HFF-Myc (cell line): ENCODE data around the gene MRPS25.
"Not testable (repeated sequence)": the region's sequence is repeated elsewhere in the genome, so short reads cannot be mapped to it uniquely, and the experiment has no call there.

Experiments used
- DNase-seq: peaks from one replicate; pipeline ENCODE4 v3.0.0-alpha.2; 2011; ENCODE audit warnings: low read depth; ENCODE audit errors: extremely low read depth
- H3K4me3 ChIP-seq: replicated peaks from 2 replicates; pipeline ENCODE4 v1.5.1; 2011; ENCODE audit warnings: low read depth, mild to moderate bottlenecking, control low read depth, low read length
- CTCF ChIP-seq: IDR thresholded peaks from 2 replicates; pipeline ENCODE4 v1.5.1; 2012; ENCODE audit warnings: mild to moderate bottlenecking, low read depth, low read length, control low read depth; ENCODE audit errors: missing control alignments

The MRPS25 gene

GRCh38 chr3:15015456-15015855 is 49.7 kb downstream of the MRPS25 start:
- TF ChIP-seq CTCF, result no peak
- DNase-seq, result no peak
- H3K4me3 ChIP-seq, result no peak overlapping the region

- H3K4me3 ChIP-seq, result no peak overlapping the region
- no peak for DNase-seq
- no peak for TF ChIP-seq CTCF
These were observed 50.3 kb downstream of the MRPS25 start for GRCh38 chr3:15014606-15015328.

GRCh38 chr3:15011174-15011573 is 53.9 kb downstream of the MRPS25 start:
- H3K4me3 ChIP-seq, result no peak overlapping the region
- no peak for DNase-seq
- TF ChIP-seq CTCF, result no peak

GRCh38 chr3:15010664-15011063 is 54.5 kb downstream of the MRPS25 start:
- DNase-seq, result no peak
- no peak overlapping the region for H3K4me3 ChIP-seq
- TF ChIP-seq CTCF, result no peak

GRCh38 chr3:15009167-15009566 is 55.9 kb downstream of the MRPS25 start:
- no peak overlapping the region for H3K4me3 ChIP-seq
- no peak for DNase-seq
- TF ChIP-seq CTCF, result no peak

GRCh38 chr3:15007681-15008141 is 57.4 kb downstream of the MRPS25 start:
- DNase-seq, result no peak
- TF ChIP-seq CTCF, result no peak
- no peak overlapping the region for H3K4me3 ChIP-seq

- not testable (repeated sequence) for DNase-seq, H3K4me3 ChIP-seq
These were observed 65.9 kb downstream of the MRPS25 start for GRCh38 chr3:14999182-14999581.
